Muscle of arm (tissue), 12 donors: ENCODE results near the gene AP4E1. TPM values are rescaled to one million over a fixed set of nuclear protein-coding genes. Genes with fewer than 3 reads are reported as not detected.
"Not testable (repeated sequence)": the region's sequence is repeated elsewhere in the genome, so short reads cannot be mapped to it uniquely, and the experiment has no call there.

Source experiments
- DNase-seq: peaks from one replicate; pipeline ENCODE4 v3.0.0-alpha.2; 2013
- polyA plus RNA-seq, 12 donors: library from polyadenylated mRNA; unstranded; fragments of 120-200 nt; gene quantifications; one replicate each; pipeline ENCODE4 v1.2.1, GENCODE V29; 2013; ENCODE audit not compliant: insufficient read length in 12 of 12

The AP4E1 gene
- polyA plus RNA-seq, 12 donors = 6.9 to 10.7 (median 8.7) TPM; not detected in 1

DNA sequence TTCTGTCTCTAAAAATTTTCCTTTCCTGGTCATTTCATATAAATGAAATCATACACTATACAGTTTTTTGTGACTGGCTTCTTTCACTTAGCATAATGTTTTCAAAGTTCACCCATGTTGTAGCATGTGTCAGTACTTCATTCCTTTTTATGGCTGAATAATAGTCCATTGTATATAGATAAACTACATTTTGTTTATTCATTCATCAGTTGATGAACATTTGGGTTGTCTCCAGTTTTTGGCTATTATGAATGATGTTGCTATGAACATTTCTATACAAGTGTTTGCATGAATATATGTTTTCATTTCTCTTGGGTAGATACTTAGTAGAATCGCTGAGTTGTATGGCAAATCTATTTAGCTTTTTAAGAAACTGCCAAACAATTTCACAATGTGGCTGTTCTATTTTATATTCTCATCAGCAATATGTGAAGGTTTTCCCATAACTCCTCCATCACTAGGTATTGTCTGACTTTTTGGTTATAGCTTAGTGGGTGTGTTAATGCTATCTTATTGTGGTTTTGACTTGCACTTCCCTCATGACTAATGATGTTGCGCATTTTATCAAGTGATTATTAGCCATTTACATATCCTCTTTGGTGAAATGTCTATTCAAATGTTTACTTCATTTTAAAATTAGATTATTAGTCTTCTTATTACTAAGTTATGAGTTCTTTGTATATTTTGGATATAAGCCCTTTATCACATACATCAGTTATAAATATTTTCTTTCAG is 21.7 kb upstream of the AP4E1 start:
- DNase-seq = no peak

DNA sequence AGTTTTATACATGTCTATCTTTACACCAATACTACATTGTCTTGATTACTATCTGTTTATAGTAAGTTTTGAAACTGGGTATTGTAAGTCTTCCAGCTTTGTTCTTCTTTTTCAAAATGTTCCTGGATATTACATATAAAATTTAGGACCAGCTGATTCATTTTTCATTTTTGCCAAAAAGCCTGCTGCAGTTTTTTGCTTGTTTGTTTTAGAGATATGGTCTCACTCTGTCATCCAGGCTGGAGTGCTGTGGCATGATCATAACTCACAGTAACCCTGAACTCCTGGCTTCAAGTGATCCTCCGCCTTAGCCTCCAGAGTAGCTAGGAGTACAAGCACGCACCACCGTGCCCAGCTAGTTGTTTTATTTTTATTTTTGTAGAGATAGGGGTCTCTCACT is 20.4 kb upstream of the AP4E1 start:
- no peak for DNase-seq

DNA sequence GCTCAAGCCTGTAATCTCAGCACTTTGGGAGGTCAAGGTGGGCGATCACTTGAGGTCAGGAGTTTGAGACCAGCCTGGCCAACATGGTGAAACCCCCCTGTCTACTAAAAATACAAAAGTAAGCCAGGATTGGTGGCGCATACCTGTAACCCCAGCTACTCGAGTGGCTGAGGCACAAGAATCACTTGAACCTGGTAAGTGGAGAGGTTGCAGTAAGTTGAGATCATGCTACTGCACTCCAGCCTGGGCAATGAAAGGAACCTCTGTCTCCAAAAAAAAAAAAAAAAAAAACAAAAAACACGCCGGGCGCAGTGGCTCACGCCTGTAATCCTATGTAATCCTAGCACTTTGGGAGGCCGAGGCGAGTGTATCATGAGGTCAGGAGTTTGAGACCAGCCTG is 18.9 kb upstream of the AP4E1 start:
- DNase-seq = no peak

DNA sequence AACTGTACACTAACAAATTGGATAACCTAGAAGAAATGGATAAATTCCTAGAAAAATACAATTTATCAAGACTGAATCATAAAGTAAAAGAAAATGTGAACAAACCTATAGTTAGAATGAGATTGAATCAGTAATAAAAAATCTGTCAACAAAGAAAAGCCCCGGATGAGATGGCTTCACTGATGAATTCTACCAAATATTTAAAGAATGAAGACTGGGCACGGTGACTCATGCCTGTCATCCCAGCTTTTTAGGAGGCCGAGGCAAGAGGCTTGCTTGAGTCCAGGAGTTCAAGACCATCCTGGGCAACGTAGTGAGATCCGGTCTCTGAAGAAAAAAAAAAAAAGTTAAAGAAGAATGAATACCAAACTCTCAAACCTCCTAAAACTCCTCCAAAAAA is 17.7 kb upstream of the AP4E1 start:
- no peak for DNase-seq

DNA sequence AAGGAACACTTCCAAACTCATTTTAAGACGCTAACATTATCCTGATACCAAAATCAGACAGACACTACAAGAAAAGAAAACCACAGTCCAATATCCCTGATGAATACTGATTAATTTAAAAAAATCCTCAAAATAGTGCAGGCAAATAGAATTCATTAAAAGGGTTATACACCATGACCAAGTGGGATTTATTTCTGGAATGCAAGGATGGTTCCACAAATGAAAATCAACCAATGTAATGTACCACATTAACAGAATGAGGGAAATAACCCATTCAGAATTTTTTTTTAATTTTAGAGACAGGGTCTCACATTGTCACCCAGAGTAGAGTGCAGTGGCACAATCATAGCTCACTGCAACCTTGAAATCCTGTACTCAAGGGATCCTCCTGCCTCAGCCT is 17.3 kb upstream of the AP4E1 start:
- DNase-seq = no peak

DNA sequence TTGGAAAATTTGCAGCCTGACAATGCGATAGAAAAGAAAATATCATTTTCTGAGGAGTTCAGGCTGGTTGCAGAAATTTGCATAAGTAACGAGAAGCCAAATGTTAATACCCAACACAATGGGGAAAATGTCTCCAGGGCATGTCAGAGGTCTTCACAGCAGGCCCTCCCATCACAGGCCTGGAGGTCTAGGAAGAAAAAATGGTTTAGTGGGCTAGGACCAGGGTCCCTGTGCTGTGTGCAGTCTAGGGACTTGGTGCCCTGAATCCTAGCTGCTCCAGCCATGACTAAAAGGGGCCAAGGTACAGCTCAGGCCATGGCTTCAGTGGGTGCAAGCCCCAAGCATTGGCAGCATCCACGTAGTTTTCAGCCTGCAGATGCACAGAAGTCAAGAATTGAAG is 14.5 kb upstream of the AP4E1 start:
- DNase-seq = no peak

DNA sequence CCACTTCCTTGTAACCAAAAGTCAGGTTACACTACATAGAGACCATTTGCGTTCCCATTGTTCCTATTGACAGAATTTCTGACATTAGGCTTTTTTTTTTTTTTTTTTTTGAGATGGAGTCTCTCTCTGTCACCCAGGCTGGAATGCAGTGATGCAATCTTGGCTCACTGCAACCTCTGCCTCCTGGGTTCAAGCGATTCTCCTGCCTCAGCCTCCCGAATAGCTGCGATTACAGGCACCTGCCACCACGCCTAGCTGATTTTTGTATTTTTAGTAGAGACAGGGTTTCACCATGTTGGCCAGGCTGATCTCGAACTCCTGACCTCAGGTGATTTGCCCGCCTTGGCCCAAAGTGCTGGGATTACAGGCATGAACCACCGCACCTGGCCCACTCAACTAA is 7.1 kb upstream of the AP4E1 start:
- DNase-seq = not testable (repeated sequence)

DNA sequence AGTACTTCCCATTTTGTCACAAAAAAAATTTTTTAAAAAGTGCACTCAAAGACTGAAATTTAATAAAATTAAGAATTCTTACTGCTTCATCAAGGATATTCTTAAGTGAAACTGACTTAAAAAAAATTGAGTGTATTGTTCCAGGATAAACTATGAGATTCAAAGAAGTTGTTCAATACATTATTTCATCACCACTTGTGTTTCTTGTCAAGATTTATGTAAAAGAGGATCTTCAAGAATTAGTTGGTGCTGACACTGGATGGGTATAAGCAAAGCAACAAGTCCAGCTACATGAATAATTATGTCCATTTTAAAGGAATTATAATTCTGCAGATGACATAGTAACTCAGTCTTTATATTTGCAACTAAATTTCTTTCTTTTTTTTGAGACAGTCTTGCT is 4.3 kb upstream of the AP4E1 start:
- DNase-seq = no peak

DNA sequence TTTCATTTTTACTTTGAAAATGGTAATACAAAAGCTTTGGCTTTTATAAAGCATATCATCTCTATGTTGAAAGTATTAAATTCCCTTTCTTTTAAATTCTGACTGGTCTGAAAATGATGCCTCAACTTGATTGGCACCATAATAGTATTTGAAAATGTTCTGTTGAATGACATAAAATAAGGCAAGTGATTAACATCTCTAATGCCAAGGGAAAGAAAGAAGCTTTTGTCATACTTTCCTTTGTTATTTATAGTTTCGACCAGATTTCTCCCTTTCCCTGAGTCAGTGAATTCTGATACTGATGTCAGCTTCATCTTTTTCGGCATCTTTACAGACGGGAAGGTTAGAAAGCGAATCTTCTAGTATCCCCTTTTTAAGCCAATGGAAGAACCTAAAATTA is 3.4 kb upstream of the AP4E1 start:
- DNase-seq = no peak

DNA sequence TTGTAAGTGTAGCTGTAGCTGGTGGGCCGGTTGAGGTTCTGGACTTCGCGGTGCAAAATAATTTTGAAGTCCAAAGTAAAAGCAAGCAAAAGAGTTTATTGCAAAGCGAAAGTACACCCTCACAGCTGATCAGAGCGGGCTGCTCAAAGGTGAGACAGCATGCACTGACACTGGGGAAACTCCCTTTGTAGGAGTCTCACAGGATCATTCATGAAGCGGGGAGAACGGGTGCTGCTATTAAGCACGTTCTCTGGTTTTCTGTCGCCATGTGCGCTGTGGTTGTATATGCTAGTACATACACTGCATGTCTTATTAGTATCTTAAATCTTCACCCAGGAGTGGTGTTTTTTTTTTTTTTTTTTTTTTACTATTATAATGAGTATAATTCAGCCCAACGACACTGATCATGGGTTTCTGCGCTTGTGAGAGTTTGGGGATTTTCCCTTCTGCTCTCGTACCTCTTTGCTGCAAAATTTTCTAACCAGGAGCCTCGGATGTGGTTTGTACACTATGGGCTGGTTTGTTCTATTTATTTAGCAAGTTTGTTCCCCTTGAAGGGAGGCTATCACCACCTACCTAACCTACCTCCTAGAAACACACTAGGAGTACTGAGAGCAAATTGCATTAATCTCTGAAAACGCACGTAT is 1.4 kb upstream of the AP4E1 start:
- no peak for DNase-seq

DNA sequence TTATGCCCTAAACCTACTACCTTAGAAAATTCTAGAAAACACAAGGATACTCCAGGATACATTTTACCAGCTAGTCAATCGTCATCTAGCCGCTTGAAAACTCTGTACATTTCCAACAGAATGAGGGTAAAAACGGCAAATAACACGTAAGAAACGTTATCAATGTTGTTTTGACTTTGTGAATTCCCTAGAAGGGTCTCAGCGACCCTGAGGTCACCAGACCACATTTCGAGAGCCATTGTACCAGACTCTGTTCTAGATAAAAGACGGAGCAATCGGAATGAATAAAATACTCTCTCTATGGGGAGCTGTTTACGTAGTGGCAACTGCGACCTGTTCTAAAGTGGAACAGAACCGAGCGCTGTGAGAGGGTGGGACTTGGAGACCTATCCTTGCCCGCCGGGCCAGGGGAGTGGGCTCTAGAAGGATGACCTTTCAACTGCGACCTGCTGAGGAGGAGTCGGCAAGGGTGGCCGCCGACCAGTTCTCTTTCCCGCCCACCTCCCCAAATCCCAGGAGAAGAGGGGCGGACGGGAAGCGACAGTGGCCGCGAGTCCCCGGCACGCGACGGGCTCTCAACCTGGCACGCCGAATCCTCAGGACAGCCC is 778 bp upstream of the AP4E1 start:
- peak; percentile 56 for DNase-seq

DNA sequence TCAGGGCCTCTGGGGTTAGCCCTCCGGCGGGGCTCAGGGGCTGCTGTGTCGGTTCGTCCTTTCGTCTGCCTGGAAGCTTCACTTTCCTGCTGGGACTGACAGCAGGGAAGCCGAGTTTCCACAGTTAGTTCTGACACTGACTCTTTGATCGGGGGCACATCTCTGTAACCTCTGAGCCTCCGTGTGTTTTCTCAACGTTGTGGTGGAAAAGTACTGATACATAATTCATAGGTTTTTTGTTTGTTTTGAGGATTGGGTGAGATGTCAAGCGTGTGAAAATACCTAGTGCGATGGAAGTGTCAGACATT is 481 bp downstream of the AP4E1 start:
- no peak for DNase-seq

DNA sequence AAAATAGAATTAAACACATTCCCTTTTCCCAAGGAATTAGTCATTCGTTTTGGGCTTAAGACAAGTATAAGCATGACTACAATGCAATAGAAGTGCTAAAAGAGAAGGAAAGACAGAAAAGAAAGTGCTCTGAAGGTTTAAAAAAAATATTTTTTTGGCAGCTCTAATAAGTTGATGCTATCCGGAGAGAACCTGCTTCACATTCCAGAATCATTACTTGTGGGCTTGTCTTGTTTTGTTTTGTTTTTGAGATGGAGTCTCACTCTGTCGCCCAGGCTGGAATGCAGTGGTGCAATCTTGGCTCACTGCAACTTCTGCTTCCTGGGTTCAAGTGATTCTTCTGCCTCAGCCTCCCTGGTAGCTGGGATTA is 1.9 kb downstream of the AP4E1 start:
- DNase-seq = not testable (repeated sequence)

DNA sequence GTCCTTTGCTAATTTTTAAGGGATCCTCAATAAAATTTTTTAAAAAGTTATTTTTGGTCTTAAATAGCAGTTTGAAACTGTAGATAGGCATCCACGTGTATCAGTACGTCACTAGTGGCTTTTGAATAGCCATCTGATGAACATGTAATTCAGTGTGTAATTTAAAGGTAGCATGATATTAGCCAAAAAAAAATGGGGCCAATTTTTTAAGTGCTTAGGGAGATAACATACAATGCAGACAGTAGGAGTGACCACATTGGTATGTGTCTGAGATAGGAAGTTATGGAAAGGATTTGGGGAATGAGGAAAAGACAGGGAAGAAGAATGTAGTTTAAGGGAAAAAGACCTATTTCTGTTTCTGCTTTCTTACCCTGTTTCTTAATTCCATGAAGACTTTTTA is 2.5 kb downstream of the AP4E1 start:
- no peak for DNase-seq

DNA sequence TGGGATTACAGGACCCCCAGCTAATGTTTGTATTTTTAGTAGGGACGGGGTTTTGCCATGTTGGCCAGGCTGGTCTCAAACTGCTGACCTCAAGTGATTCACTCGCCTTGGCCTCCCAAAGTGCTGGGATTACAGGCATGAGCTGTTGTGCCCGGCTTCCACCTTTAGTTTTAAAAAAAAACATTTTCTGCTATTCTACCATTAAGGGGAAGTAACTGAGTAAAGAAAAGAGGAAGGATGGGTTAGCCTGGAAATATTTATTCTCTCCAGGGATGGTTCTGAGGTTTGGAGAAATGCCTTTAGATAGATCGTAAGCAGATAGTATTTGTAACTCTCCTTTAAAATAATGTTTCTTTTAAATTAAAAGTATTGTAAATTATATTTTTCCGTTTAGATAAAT is 3.1 kb downstream of the AP4E1 start:
- DNase-seq = no peak

DNA sequence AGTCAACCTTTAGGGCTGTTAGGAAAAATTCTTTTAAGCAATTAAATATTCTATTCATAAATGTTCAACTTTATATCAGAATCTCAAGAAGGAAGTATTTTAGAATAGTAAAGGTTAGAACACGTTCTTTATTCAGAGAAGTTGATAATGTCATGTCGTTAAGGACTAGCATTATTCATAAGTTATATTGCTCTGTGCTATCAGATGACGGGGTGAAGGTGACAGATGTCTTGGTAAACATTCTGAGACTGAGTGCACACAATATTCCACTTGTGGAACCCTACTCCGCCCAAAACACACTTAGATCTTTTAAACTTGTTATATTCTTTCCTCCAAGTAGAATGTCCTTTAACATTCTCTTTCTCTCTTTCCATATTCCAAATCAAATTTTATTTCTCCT is 7.9 kb downstream of the AP4E1 start:
- DNase-seq = no peak

DNA sequence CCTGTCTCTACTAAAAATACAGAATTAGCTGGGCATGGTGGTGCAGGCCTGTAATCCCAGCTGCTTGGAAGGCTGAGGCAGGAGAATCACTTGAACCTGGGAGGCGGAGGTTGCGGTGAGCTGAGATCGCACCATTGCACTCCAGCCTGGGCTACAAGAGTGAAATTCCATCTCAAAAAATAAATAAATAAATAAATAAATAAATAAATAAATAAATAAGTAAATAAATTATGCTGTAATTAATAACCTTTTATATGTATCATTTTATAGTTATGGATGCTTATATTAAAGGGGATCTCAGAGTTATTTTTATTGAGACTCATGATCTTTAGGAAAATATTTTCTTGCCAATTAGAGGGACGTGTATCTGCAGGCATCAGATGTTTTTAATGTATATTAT is 10.9 kb downstream of the AP4E1 start:
- not testable (repeated sequence) for DNase-seq

DNA sequence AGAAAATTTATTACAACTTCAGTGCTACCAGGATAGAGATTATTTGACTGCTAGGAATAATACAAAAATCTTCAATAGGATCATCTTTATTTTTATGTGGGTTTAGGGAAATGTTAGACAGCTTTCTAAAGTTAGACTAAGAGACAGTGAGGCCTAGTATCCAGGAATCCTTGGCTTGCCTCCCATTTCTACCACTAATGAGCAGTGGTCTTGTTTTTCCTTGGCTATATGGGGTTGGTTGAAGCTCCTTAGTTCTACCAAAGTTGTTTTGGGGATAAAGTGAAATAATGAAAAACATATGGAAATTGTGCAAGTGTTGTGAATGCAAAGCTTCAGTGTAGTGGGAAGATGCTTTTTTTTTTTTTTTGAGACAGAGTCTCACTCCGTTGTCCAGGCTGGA is 16.8 kb downstream of the AP4E1 start:
- DNase-seq = no peak

DNA sequence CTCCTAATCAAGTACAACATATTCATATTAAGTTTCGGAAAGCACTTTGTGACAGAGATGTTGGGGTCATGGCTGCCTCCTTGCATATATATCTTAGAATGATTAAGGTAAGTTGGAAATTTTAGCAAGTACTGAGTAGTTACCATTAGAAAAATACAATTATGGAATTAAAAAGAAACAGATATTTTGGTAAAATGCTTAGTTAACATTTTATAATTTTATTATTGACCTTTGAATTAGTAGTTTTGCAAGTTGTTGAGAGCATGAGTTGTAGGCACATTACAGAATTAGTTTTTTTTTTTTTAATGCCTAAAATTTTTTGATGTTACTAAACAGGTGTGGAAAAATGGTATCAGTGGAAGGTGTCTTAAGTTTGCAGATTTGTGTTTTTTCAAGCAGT is 20.6 kb downstream of the AP4E1 start:
- DNase-seq = no peak

DNA sequence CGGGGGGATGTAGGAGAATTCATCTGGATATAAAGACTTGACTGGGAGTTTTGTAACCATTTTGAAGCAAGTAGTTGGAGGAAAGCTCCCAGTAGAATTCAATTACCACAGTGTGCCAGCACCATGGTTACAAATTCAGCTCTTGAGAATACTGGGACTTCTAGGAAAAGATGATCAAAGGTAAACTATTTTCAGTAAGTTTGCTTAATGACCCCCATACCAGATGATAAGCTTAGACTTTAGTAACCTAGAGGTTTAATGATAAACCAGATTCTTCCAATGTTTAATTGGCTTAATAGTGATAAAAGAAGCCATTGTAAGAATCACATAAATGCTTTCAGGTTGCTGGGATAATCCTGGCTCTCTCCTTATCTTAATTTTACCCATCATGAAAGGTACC is 22.3 kb downstream of the AP4E1 start:
- DNase-seq = no peak

DNA sequence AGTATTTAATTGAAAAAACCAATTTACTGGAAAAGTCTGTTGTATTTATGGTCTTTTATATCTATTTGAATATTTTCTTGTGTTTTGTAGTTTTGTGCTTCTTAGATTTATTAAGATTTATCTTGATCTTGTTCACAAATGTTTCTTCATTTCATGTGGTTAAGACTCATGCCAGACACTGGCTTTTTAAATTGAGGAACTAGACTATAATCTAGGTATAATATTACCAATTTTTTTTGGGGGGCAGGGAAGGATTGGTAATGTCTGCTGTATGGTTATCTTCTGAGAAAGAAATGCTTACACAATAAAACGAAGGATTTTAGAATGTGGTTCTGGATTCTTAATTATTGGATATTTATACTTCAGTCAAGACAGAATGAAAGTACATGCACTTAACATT is 24.9 kb downstream of the AP4E1 start:
- no peak for DNase-seq

DNA sequence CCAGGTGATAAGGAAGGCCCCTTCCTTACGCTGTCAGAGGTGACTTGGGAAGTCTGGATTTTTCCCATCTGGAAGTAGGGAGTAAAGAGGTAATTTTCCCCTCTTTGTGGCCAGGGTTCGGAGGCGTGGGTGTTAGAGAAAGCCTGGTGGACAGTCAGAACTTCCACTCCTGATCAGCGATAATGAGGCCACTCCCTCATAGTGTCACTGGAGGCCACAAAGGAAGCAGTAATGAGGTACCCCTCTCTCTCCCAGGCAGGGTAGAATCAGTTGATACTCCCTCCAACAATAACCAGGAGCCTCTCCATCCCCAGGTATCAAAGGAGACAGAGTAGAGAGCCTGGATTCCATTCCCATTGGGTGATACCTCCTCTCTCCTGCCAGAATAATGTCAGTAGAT is 30.0 kb downstream of the AP4E1 start:
- no peak for DNase-seq

DNA sequence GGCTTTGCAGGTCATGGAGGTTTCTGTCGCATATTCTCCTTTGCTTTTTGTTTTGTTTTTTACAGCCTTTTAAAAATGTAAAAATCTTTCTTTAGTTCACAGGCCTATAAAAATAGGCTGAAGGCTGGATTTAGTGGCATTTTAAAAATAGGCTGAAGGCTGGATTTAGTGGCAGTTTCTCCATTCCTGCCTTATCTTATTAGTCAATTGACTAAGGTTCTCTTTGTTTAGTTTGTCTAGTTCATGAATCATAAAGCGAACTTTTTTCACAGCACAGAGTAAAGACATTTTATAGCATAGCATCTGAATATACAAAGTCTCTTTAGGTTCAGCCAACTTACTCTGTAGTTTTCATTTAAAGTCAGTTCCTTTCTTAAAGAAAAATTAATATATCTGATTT is 31.4 kb downstream of the AP4E1 start:
- DNase-seq = no peak

DNA sequence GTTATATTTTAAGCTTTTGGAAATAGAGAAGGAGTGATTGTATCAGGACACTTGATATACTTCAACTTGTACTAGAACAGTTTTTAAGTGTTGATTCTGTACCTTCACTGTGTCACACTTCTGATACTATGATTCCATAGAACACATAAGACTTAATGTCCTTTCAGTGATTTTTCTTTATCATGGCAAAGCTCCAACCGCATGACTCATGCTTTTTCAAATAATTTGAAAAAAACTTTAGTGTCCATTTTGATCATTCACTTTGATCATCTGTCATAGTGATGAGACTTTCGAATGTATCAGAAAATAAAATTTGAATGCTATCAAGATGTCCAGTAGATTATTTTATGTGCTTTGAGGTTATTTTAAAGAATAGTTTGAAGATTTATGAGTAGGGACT is 32.0 kb downstream of the AP4E1 start:
- DNase-seq = no peak
